Nephron progenitor cell (in vitro differentiated cells): ENCODE results near the gene ITPK1.
A peak's percentile ranks its signal among the peaks of the same experiment; 100 is the strongest.
"Not testable (repeated sequence)": the region's sequence is repeated elsewhere in the genome, so short reads cannot be mapped to it uniquely, and the experiment has no call there.

Experiments
- DNase-seq: peaks from one replicate; pipeline ENCODE4 v3.0.0; 2021
- H3K27ac Mint-ChIP-seq: 2 replicates; pipeline ENCODE4 v1.8.0; 2021; ENCODE audit warnings: mild to moderate bottlenecking, moderate library complexity, mixed read lengths
- H3K27me3 Mint-ChIP-seq: 2 replicates; pipeline ENCODE4 v1.8.0; 2021; ENCODE audit warnings: mild to moderate bottlenecking, low read depth, mixed read lengths; ENCODE audit not compliant: poor library complexity
- H3K36me3 Mint-ChIP-seq: 2 replicates; pipeline ENCODE4 v1.8.0; 2021; ENCODE audit warnings: low read depth, mixed read lengths
- H3K4me1 Mint-ChIP-seq: 2 replicates; pipeline ENCODE4 v1.8.0; 2021; ENCODE audit warnings: mixed read lengths
- H3K4me3 Mint-ChIP-seq: 2 replicates; pipeline ENCODE4 v1.8.0; 2021; ENCODE audit warnings: mild to moderate bottlenecking, moderate library complexity, mixed read lengths
- H3K9me3 Mint-ChIP-seq: 2 replicates; pipeline ENCODE4 v1.8.0; 2021; ENCODE audit warnings: mild to moderate bottlenecking, moderate library complexity, mixed read lengths
- CTCF ChIP-seq: fragments of 200-600 bp; sonication (generic); IDR thresholded peaks from 2 replicates; pipeline ENCODE4 v1.5.0; 2021; ENCODE audit warnings: antibody characterized with exemption

The ITPK1 gene

GRCh38 chr14:93065272-93065730 is 50.4 kb downstream of the ITPK1 start:
- Mint-ChIP-seq H3K4me3 (no peak overlapping the region), H3K9me3 (no peaks in the 10 kb centered on the region), H3K36me3 (no peaks in the 10 kb centered on the region), H3K27ac (peak overlapping the region; percentile 69), H3K4me1 (peaks cover 53% of the 10 kb centered on the region), H3K27me3 (peaks cover 13% of the 10 kb centered on the region)
- TF ChIP-seq CTCF, result no peak
- DNase-seq, result no peak

GRCh38 chr14:93064411-93065271 is 51.1 kb downstream of the ITPK1 start:
- peaks cover 12% of the 10 kb centered on the region for H3K27me3 Mint-ChIP-seq
- no peak overlapping the region for H3K4me3 Mint-ChIP-seq
- no peak overlapping the region for H3K27ac Mint-ChIP-seq
- peaks cover 55% of the 10 kb centered on the region for H3K4me1 Mint-ChIP-seq
- H3K9me3 Mint-ChIP-seq, result no peaks in the 10 kb centered on the region
- no peak for TF ChIP-seq CTCF
- no peak for DNase-seq
- H3K36me3 Mint-ChIP-seq, result no peaks in the 10 kb centered on the region

GRCh38 chr14:93063393-93063792 is 52.3 kb downstream of the ITPK1 start:
- TF ChIP-seq CTCF, result no peak
- H3K4me1 Mint-ChIP-seq, result peaks cover 46% of the 10 kb centered on the region
- no peaks in the 10 kb centered on the region for H3K9me3 Mint-ChIP-seq
- H3K27ac Mint-ChIP-seq, result no peak overlapping the region
- no peak overlapping the region for H3K4me3 Mint-ChIP-seq
- H3K36me3 Mint-ChIP-seq, result no peaks in the 10 kb centered on the region
- DNase-seq, result no peak
- H3K27me3 Mint-ChIP-seq, result peaks cover 7% of the 10 kb centered on the region

GRCh38 chr14:93062890-93063289 is 52.8 kb downstream of the ITPK1 start:
- no peak overlapping the region for H3K27ac Mint-ChIP-seq
- H3K36me3 Mint-ChIP-seq, result no peaks in the 10 kb centered on the region
- no peak for DNase-seq
- no peaks in the 10 kb centered on the region for H3K9me3 Mint-ChIP-seq
- H3K27me3 Mint-ChIP-seq, result peaks cover 8% of the 10 kb centered on the region
- H3K4me3 Mint-ChIP-seq, result no peak overlapping the region
- no peak for TF ChIP-seq CTCF
- peaks cover 44% of the 10 kb centered on the region for H3K4me1 Mint-ChIP-seq

- H3K27me3 Mint-ChIP-seq, H3K27ac Mint-ChIP-seq, H3K9me3 Mint-ChIP-seq, H3K4me3 Mint-ChIP-seq, H3K36me3 Mint-ChIP-seq, DNase-seq: not testable (repeated sequence)
- peaks cover 53% of the 10 kb centered on the region for H3K4me1 Mint-ChIP-seq
Measured at GRCh38 chr14:93062013-93062412, 53.7 kb downstream of the ITPK1 start.

GRCh38 chr14:93061380-93062012 is 54.2 kb downstream of the ITPK1 start:
- H3K9me3 Mint-ChIP-seq, result no peaks in the 10 kb centered on the region
- H3K36me3 Mint-ChIP-seq, result no peaks in the 10 kb centered on the region
- H3K27ac Mint-ChIP-seq, result no peak overlapping the region
- H3K4me1 Mint-ChIP-seq, result peaks cover 58% of the 10 kb centered on the region
- no peak for TF ChIP-seq CTCF
- DNase-seq, result no peak
- no peak overlapping the region for H3K4me3 Mint-ChIP-seq
- peaks cover 7% of the 10 kb centered on the region for H3K27me3 Mint-ChIP-seq
